Suprapubic skin (tissue), 4 donors: ENCODE measurements around the gene CCT8. TPM values are rescaled to one million over a fixed set of nuclear protein-coding genes. Genes with fewer than 3 reads are reported as not detected.

Experiments
- DNase-seq, 2 donors: peaks; one replicate each; pipeline ENCODE4 v3.0.0-alpha.2; 2019; ENCODE audit warnings: low spot score in 2 of 2
- H3K27ac ChIP-seq: fragments of 200-600 bp; sonication (generic); one replicate; pipeline ENCODE4 v1.5.1; 2019
- H3K27me3 ChIP-seq: fragments of 200-600 bp; sonication (generic); one replicate; pipeline ENCODE4 v1.5.1; 2019
- H3K36me3 ChIP-seq: fragments of 200-600 bp; sonication (generic); one replicate; pipeline ENCODE4 v1.5.1; 2019
- H3K4me1 ChIP-seq: fragments of 200-600 bp; sonication (generic); one replicate; pipeline ENCODE4 v1.5.1; 2019
- H3K4me3 ChIP-seq: fragments of 200-600 bp; sonication (generic); one replicate; pipeline ENCODE4 v1.5.1; 2019; ENCODE audit warnings: mild to moderate bottlenecking
- H3K9me3 ChIP-seq: fragments of 200-600 bp; sonication (generic); one replicate; pipeline ENCODE4 v1.5.1; 2019
- CTCF ChIP-seq, 2 donors: fragments of 200-600 bp in 1 of 2; fragments of 450-650 bp in 1 of 2; sonication (generic) in 1 of 2; IDR thresholded peaks; one replicate each; pipeline ENCODE4 v1.5.1; 2016 to 2019; ENCODE audit warnings: antibody characterized with exemption in 2 of 2, mild to moderate bottlenecking in 1 of 2, moderate library complexity in 1 of 2
- EP300 ChIP-seq: sonication (generic); formaldehyde crosslinking; IDR thresholded peaks from one replicate; pipeline ENCODE4 v1.6.1; 2017; ENCODE audit warnings: antibody characterized with exemption
- POLR2A ChIP-seq, 2 donors: fragments of 450-650 bp; IDR thresholded peaks; one replicate each; pipeline ENCODE4 v1.6.1; 2017; ENCODE audit warnings: antibody characterized with exemption in 2 of 2, mild to moderate bottlenecking in 2 of 2, moderate library complexity in 2 of 2
- POLR2AphosphoS5 ChIP-seq, 3 donors: sonication (generic); formaldehyde crosslinking; IDR thresholded peaks; one replicate each; pipeline ENCODE4 v1.6.1; 2017; ENCODE audit warnings: antibody characterized with exemption in 3 of 3
- WGBS: methylation state at CpG from one replicate; pipeline ENCODE4 v1.1.5; 2018; 5-methylcytosine and 5-hydroxymethylcytosine counted together
- total RNA-seq, 4 donors: library from RNA; depleted of rRNA; stranded (reverse); fragments of >200 nt; gene quantifications; one replicate each; pipeline ENCODE4 v1.1.0, GENCODE V29; 2016

Gene CCT8
- total RNA-seq, 4 donors from 2014 or later = 92.1 to 99.8 (median 95.7) TPM

DNA sequence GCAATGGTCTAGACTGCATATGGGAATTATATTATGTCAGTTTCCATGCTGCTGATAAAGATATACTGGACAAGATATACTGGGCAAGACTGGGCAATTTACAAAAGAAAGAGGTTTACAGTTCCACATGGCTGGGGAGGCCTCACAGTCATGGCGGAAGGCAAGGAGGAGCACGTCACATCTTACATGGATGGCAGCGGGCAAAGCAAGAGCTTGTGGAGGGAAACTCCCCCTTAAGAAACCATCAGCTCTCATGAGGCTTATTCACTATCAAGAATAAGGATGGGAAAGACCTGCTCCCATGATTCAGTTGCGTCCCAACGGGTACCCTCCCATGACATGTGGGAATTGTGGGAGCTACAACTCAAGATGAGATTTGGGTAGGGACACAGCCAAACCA, 21.2 kb downstream of the CCT8 start:
- H3K4me1 ChIP-seq = no peaks in the 10 kb centered on the region
- H3K4me3 ChIP-seq = no peak overlapping the region
- no peak for DNase-seq
- no peaks in the 10 kb centered on the region for H3K27me3 ChIP-seq
- H3K27ac ChIP-seq = no peak overlapping the region
- H3K9me3 ChIP-seq = no peaks in the 10 kb centered on the region
- WGBS = 94% methylated on average over 5 of the region's 5 CpGs
- H3K36me3 ChIP-seq = peaks cover 84% of the 10 kb centered on the region
- TF ChIP-seq CTCF (IDR thresholded peaks at IDR 0.05) = no peak
- no peak for TF ChIP-seq POLR2A (IDR thresholded peaks at IDR 0.05)
- TF ChIP-seq POLR2AphosphoS5 (IDR thresholded peaks at IDR 0.05) = no peak
- no peak for TF ChIP-seq EP300

DNA sequence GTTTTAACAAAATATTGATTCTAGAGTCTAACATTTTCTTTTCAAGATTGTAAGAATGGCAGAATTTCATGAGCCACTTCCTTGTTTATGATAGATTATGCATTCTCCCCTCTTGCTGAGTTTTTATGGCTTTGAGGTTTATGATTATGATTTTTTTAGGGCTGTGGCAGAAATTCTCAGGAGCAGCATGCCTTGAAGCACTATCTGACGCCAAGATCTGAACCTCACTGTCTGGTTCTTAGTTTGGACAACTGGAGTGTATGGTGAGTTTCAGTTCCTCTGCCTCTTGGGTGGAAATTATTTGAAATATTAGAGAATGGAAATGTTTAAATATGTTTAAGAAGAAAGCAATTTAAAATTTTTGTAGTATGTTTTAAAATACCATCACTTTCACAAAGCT, 38.8 kb downstream of the CCT8 start:
- Histone ChIP-seq H3K27me3 (no peaks in the 10 kb centered on the region), H3K9me3 (no peaks in the 10 kb centered on the region), H3K36me3 (peaks cover 86% of the 10 kb centered on the region), H3K4me3 (no peak overlapping the region), H3K4me1 (peaks cover 7% of the 10 kb centered on the region), H3K27ac (no peak overlapping the region)
- 88% methylated on average over 1 of the region's 1 CpG for WGBS
- TF ChIP-seq EP300 (no peak), POLR2AphosphoS5 (IDR thresholded peaks at IDR 0.05) (no peak), POLR2A (IDR thresholded peaks at IDR 0.05) (no peak), CTCF (IDR thresholded peaks at IDR 0.05) (no peak)
- DNase-seq = no peak

DNA sequence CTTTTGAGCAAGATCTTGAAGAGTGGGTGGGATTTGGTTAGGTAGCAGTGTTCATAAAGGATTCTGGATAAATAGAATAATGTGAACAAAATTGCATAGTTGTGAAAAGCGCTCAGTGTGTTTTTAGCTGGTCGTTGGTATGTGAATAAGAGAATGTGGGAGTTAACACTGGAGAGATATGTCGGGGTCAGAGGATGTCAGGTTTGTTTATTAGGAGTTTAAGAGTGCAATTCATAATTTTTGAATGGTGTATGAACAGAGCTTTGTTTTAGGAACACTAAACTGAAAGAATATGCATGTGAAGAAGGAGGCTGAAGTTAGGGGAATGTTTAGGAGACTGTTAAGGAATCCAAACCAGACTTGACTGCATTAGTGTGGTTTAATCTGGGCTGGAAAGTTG, 39.6 kb downstream of the CCT8 start:
- no peak for DNase-seq
- H3K36me3 ChIP-seq = peaks cover 86% of the 10 kb centered on the region
- 82% methylated on average over 3 of the region's 3 CpGs for whole genome bisulfite sequencing

GRCh38 chr21:29033301-29033700, 40.1 kb downstream of the CCT8 start:
- no peaks in the 10 kb centered on the region for H3K9me3 ChIP-seq
- DNase-seq = no peak
- H3K27me3 ChIP-seq = no peaks in the 10 kb centered on the region
- H3K4me1 ChIP-seq = peaks cover 7% of the 10 kb centered on the region
- H3K27ac ChIP-seq = no peak overlapping the region
- WGBS = 63% methylated on average over 4 of the region's 4 CpGs
- H3K4me3 ChIP-seq = no peak overlapping the region
- TF ChIP-seq POLR2AphosphoS5 (IDR thresholded peaks at IDR 0.05) (no peak), EP300 (no peak), POLR2A (IDR thresholded peaks at IDR 0.05) (no peak), CTCF (IDR thresholded peaks at IDR 0.05) (no peak)
- H3K36me3 ChIP-seq = peaks cover 86% of the 10 kb centered on the region

More for the DNA sequence above, 39.6 kb downstream of the CCT8 start:
- H3K27me3 ChIP-seq = no peaks in the 10 kb centered on the region
- H3K4me3 ChIP-seq = no peak overlapping the region
- no peak overlapping the region for H3K27ac ChIP-seq
- no peaks in the 10 kb centered on the region for H3K9me3 ChIP-seq
- peaks cover 7% of the 10 kb centered on the region for H3K4me1 ChIP-seq
- no peak for TF ChIP-seq POLR2AphosphoS5 (IDR thresholded peaks at IDR 0.05)
- TF ChIP-seq EP300 = no peak
- no peak for TF ChIP-seq POLR2A (IDR thresholded peaks at IDR 0.05)

DNA sequence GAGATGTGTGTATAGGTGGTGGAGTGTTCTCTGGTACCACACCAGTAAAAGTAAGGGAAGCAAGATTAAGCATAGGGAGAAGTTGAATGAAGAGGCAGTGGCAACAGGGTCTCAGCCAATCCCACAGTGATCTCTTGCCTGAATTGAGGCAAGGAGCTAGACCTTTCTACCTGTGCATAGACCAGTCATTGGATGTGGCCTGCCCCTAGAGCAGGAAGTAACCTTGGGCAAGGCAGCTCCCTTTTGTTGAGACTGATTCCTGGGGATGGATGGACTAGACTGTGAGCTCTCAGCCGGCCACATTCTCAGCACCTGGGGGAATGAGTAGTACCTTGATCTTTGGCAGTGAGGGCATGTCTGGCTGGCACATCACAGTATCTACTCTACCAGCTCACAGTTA, 42.5 kb downstream of the CCT8 start:
- Histone ChIP-seq H3K27ac (no peak overlapping the region), H3K27me3 (no peaks in the 10 kb centered on the region), H3K4me1 (peaks cover 13% of the 10 kb centered on the region), H3K36me3 (peaks cover 65% of the 10 kb centered on the region), H3K9me3 (no peaks in the 10 kb centered on the region), H3K4me3 (no peak overlapping the region)
- WGBS = 92% methylated on average over 1 of the region's 1 CpG
- TF ChIP-seq CTCF (IDR thresholded peaks at IDR 0.05) (no peak), EP300 (no peak), POLR2AphosphoS5 (IDR thresholded peaks at IDR 0.05) (no peak), POLR2A (IDR thresholded peaks at IDR 0.05) (no peak)
- DNase-seq = no peak

- WGBS = 95% methylated on average over 1 of the region's 1 CpG
- Histone ChIP-seq H3K27me3 (no peaks in the 10 kb centered on the region), H3K4me3 (no peak overlapping the region), H3K27ac (no peak overlapping the region), H3K4me1 (peaks cover 21% of the 10 kb centered on the region), H3K36me3 (peaks cover 53% of the 10 kb centered on the region), H3K9me3 (no peaks in the 10 kb centered on the region)
- TF ChIP-seq POLR2A (IDR thresholded peaks at IDR 0.05) (no peak), POLR2AphosphoS5 (IDR thresholded peaks at IDR 0.05) (no peak), CTCF (IDR thresholded peaks at IDR 0.05) (no peak), EP300 (no peak)
- no peak for DNase-seq
These were observed 43.9 kb downstream of the CCT8 start for GRCh38 chr21:29029524-29029923.
